ENCODE data around the gene GIGYF2. TPM values are rescaled to one million over a fixed set of nuclear protein-coding genes. Genes with fewer than 3 reads are reported as not detected.

The GIGYF2 gene
- polyA plus RNA-seq, 2 of the 4 experiments (the other 2 are of a cell fraction): 31.2 to 46.3 TPM

DNA sequence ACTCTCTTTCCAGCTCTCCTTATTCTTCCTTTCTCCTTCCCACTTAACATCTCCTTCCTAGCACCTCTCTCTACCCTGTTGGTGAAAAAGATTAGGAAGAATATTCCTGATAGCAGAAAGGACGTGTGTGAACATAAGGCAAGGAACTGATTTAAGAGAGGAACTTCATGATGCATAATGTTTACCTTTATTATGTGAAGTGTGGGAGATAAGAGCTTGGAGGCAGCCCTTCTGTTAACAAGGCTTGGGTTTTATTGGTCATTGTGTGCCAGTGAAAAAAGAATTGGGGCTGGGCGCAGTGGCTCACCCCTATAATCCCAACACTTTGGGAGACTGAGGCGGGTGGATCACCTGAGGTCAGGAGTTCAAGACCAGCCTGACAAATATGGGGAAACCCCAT is 44.8 kb downstream of the GIGYF2 start:
- Histone ChIP-seq H3K4me1 (no peaks in the 10 kb centered on the region), H3K4me3 (no peak overlapping the region), H3K4me2 (no peak overlapping the region), H3K27ac (no peak overlapping the region), H3K9me3 (no peaks in the 10 kb centered on the region)
- CTCF ChIA-PET: interaction anchor here (1.0 kb wide), 1 partner anchor 23 kb away, joined by 3 read pairs; no protein-coding TSS in a partner anchor
- FAIRE-seq (no peak), DNase-seq (ENCODE audit: low read depth in 1 of 2, low spot score in 1 of 2) (no peak), ATAC-seq (no peak)
- TF ChIP-seq, protein P1, sequence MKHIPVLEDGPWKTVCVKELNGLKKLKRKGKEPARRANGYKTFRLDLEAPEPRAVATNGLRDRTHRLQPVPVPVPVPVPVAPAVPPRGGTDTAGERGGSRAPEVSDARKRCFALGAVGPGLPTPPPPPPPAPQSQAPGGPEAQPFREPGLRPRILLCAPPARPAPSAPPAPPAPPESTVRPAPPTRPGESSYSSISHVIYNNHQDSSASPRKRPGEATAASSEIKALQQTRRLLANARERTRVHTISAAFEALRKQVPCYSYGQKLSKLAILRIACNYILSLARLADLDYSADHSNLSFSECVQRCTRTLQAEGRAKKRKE (CRISPR knock-in tag; IDR thresholded peaks at IDR 0.05; ENCODE audit: low read depth): no peak
- TF ChIP-seq CBX8 (IDR thresholded peaks at IDR 0.05) (no peak), TFCP2L1 (CRISPR knock-in tag; IDR thresholded peaks at IDR 0.05) (no peak), KDM5A (IDR thresholded peaks at IDR 0.05) (no peak), HOXA7 (CRISPR knock-in tag; IDR thresholded peaks at IDR 0.05) (no peak), JUNB (IDR thresholded peaks at IDR 0.05) (no peak), EHMT2 (IDR thresholded peaks at IDR 0.05; ENCODE audit: low read depth) (no peak), SMC3 (IDR thresholded peaks at IDR 0.05) (no peak)
- TF ChIP-seq, protein P2, sequence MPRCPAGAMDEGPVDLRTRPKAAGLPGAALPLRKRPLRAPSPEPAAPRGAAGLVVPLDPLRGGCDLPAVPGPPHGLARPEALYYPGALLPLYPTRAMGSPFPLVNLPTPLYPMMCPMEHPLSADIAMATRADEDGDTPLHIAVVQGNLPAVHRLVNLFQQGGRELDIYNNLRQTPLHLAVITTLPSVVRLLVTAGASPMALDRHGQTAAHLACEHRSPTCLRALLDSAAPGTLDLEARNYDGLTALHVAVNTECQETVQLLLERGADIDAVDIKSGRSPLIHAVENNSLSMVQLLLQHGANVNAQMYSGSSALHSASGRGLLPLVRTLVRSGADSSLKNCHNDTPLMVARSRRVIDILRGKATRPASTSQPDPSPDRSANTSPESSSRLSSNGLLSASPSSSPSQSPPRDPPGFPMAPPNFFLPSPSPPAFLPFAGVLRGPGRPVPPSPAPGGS (IDR thresholded peaks at IDR 0.05): no peak
- TF ChIP-seq, protein P3, sequence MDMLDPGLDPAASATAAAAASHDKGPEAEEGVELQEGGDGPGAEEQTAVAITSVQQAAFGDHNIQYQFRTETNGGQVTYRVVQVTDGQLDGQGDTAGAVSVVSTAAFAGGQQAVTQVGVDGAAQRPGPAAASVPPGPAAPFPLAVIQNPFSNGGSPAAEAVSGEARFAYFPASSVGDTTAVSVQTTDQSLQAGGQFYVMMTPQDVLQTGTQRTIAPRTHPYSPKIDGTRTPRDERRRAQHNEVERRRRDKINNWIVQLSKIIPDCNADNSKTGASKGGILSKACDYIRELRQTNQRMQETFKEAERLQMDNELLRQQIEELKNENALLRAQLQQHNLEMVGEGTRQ (IDR thresholded peaks at IDR 0.05): no peak
- TF ChIP-seq, protein P4, sequence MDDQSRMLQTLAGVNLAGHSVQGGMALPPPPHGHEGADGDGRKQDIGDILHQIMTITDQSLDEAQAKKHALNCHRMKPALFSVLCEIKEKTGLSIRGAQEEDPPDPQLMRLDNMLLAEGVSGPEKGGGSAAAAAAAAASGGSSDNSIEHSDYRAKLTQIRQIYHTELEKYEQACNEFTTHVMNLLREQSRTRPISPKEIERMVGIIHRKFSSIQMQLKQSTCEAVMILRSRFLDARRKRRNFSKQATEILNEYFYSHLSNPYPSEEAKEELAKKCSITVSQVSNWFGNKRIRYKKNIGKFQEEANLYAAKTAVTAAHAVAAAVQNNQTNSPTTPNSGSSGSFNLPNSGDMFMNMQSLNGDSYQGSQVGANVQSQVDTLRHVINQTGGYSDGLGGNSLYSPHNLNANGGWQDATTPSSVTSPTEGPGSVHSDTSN (IDR thresholded peaks at IDR 0.05): no peak
- 86% methylated on average over 3 of the region's 3 CpGs for WGBS (ENCODE audit: missing lambda C conversion rate)
- POLR2A ChIA-PET: interaction anchor here (0.7 kb wide), 1 partner anchor 341 kb away, joined by 3 read pairs; no protein-coding TSS in a partner anchor

DNA sequence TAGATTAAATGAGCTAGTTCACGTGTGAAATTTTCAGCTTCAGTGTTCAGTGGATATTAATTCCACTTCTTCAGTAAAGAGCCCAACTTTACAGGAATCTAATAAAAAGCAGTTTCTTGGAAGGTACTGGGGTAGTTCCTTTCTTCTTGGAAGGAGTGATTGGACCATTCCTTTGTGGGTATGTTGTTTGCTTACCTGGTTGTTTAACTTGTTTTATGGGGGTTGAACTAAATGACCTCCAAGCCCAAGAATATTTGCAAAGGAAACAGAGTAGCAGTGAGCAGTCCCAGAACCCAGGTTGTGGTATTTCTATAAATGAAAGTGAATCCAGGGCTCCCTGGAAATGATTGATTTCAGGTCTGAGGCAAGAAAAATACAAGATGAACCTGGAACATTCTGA is 47.8 kb downstream of the GIGYF2 start:
- WGBS (ENCODE audit: missing lambda C conversion rate): 79% methylated on average over 1 of the region's 1 CpG
- FAIRE-seq (no peak), ATAC-seq (no peak), DNase-seq (ENCODE audit: low read depth in 1 of 2, low spot score in 1 of 2) (no peak)
- TF ChIP-seq CBX8 (IDR thresholded peaks at IDR 0.05) (no peak), POLR2AphosphoS2 (conservative IDR thresholded peaks at IDR 0.05; ENCODE audit: low read length) (no peak), KDM5A (IDR thresholded peaks at IDR 0.05) (no peak), POLR2A (IDR thresholded peaks at IDR 0.05; ENCODE audit: low read length) (no peak), TFCP2L1 (CRISPR knock-in tag; IDR thresholded peaks at IDR 0.05) (no peak)
- TF ChIP-seq, protein P5, sequence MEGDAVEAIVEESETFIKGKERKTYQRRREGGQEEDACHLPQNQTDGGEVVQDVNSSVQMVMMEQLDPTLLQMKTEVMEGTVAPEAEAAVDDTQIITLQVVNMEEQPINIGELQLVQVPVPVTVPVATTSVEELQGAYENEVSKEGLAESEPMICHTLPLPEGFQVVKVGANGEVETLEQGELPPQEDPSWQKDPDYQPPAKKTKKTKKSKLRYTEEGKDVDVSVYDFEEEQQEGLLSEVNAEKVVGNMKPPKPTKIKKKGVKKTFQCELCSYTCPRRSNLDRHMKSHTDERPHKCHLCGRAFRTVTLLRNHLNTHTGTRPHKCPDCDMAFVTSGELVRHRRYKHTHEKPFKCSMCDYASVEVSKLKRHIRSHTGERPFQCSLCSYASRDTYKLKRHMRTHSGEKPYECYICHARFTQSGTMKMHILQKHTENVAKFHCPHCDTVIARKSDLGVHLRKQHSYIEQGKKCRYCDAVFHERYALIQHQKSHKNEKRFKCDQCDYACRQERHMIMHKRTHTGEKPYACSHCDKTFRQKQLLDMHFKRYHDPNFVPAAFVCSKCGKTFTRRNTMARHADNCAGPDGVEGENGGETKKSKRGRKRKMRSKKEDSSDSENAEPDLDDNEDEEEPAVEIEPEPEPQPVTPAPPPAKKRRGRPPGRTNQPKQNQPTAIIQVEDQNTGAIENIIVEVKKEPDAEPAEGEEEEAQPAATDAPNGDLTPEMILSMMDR (IDR thresholded peaks at IDR 0.05): no peak
- Histone ChIP-seq H3K9me3 (no peaks in the 10 kb centered on the region), H3K27ac (no peak overlapping the region), H3K4me3 (no peak overlapping the region), H3K4me1 (no peaks in the 10 kb centered on the region), H3K4me2 (no peak overlapping the region)
- POLR2A ChIA-PET: no interaction called here
- CTCF ChIA-PET: no interaction called here

DNA sequence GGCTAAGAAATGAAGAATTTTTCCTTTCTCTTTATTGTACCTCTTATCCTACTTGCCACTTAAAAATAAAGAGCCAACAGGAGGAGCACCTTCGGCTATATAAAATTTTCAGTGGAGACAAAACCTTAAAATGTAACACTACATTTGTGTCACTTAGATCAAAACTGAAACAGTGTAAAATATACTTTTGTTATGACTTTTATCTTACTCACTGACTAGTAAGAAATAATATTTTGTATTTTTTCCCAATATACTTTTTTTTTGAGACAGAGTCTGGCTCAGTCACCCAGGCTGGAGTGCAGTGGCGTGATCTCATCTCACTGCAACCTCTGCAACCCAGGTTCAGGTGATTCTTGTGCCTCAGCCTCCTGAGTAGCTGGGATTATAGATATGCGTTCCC is 50.9 kb downstream of the GIGYF2 start:
- ATAC-seq (no peak), FAIRE-seq (no peak), DNase-seq (ENCODE audit: low read depth in 1 of 2, low spot score in 1 of 2) (no peak)
- ChIA-PET POLR2A (no interaction called here), CTCF (interaction anchor here (1.0 to 1.3 kb wide), 2 partner anchors 11 to 13 kb away, joined by 3 read pairs; no protein-coding TSS in a partner anchor)
- no peak overlapping the region for H3K4me2 ChIP-seq
- H3K4me1 ChIP-seq: no peaks in the 10 kb centered on the region
- no peaks in the 10 kb centered on the region for H3K9me3 ChIP-seq
- H3K27ac ChIP-seq: no peak overlapping the region
- no peak for TF ChIP-seq ESRRA (IDR thresholded peaks at IDR 0.05; ENCODE audit: borderline replicate concordance, low read length)
- TF ChIP-seq CHD2 (IDR thresholded peaks at IDR 0.05; ENCODE audit: low read length, partially characterized antibody): no peak
- TF ChIP-seq KDM1A (IDR thresholded peaks at IDR 0.05; ENCODE audit: low read depth): no peak
- H3K4me3 ChIP-seq: no peak overlapping the region
- WGBS (ENCODE audit: missing lambda C conversion rate): over 99% methylated on average over 3 of the region's 3 CpGs

All from A549 (cell line).